ENCODE results near the gene EYA4. TPM values are rescaled to one million over a fixed set of nuclear protein-coding genes. Genes with fewer than 3 reads are reported as not detected.

Gene EYA4
- total and polyA plus RNA-seq, 3 donors from 2014 or later: 8.1 to 11.3 (median 10.7) TPM

GRCh38 chr6:133348846-133349245 is 107.7 kb downstream of the EYA4 start:
- no peak overlapping the region for H3K4me3 ChIP-seq
- DNase-seq: no peak
- 78 to 83% methylated on average over 3 of the region's 3 CpGs for WGBS, 2 donors
- no peaks in the 10 kb centered on the region for H3K9me3 ChIP-seq
- TF ChIP-seq CTCF (IDR thresholded peaks at IDR 0.05) (no peak), POLR2A (IDR thresholded peaks at IDR 0.05) (no peak)
- H3K27ac ChIP-seq: no peak overlapping the region
- H3K27me3 ChIP-seq: no peaks in the 10 kb centered on the region
- H3K4me1 ChIP-seq: no peaks in the 10 kb centered on the region
- intact Hi-C loops (cut with DNase I; ENCODE audit: low total_unique reads): no loop called here
- H3K36me3 ChIP-seq (ENCODE audit: low read depth, missing control alignments): no peaks in the 10 kb centered on the region

DNA sequence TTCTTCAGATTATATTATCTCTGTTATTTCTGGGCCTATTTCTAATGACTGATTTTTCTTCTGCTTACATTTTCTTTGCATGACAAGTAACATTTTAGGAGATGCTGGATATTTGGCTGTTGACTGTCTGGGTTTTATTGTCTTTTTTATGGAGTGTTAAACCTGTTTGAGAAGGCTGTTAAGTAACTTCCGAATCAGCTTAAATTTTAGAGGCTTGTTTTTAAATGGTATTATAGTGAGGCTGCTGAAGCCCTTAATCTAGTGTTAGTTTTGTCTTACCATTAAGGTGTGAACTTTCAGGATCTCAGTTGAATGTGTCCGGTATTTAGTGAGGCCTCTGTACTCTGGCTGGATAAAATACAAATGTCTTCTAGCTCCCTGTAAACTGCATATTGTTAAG is 109.8 kb downstream of the EYA4 start:
- H3K4me1 ChIP-seq: no peaks in the 10 kb centered on the region
- no peaks in the 10 kb centered on the region for H3K27me3 ChIP-seq
- no peak overlapping the region for H3K27ac ChIP-seq
- H3K9me3 ChIP-seq: no peaks in the 10 kb centered on the region
- no peak for DNase-seq
- no peak for TF ChIP-seq CTCF (IDR thresholded peaks at IDR 0.05)
- no peak for TF ChIP-seq POLR2A (IDR thresholded peaks at IDR 0.05)
- no peaks in the 10 kb centered on the region for H3K36me3 ChIP-seq (ENCODE audit: low read depth, missing control alignments)
- intact Hi-C loops (cut with DNase I; ENCODE audit: low total_unique reads): no loop called here
- no peak overlapping the region for H3K4me3 ChIP-seq
- WGBS, 2 donors: 66 to 86% methylated on average over 2 of the region's 2 CpGs

DNA sequence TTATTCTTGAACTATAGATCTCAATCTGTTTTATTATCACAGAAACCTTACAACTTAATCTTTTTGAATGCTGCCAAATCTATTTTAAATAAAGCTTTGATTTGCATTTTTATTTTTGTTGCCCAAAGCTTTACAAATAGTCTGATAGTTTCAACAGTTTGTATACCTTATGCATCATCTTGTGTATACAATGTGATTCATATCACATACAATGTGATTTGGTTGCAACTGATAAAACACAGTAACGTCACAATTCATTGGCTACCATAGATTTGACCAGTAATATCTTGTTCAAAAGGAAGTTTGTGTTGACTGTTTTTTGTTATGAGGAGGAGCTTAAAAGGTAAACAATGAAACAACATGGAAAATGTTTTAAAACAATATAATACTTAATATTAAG is 110.9 kb downstream of the EYA4 start:
- intact Hi-C loops (cut with DNase I; ENCODE audit: low total_unique reads): no loop called here
- DNase-seq: no peak
- TF ChIP-seq CTCF (IDR thresholded peaks at IDR 0.05): no peak
- Histone ChIP-seq H3K27ac (no peak overlapping the region), H3K4me1 (no peaks in the 10 kb centered on the region), H3K36me3 (ENCODE audit: low read depth, missing control alignments) (no peaks in the 10 kb centered on the region), H3K9me3 (no peaks in the 10 kb centered on the region), H3K4me3 (no peak overlapping the region), H3K27me3 (no peaks in the 10 kb centered on the region)
- WGBS, 2 donors: 79 to 91% methylated on average over 1 of the region's 1 CpG

DNA sequence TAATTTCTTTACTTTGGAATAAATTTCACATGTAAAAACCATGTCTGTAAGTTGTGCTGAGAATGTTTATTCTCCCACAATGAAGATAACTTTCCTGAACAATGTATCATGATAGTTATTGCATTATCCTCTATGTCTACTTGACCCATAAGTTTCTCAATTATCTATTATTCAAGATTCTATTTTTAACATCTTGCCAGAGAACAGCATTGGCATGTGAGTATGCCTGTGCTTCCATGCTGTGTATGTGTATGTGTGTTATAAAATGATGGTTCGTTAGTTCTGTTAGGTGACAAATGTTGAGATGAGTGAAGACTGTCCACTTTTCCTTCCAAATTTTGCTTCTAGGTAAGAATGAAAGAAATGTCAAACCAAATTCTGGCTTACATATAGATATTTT is 111.9 kb downstream of the EYA4 start:
- Histone ChIP-seq H3K4me3 (no peak overlapping the region), H3K9me3 (no peaks in the 10 kb centered on the region), H3K27ac (no peak overlapping the region), H3K4me1 (no peaks in the 10 kb centered on the region), H3K27me3 (no peaks in the 10 kb centered on the region), H3K36me3 (ENCODE audit: low read depth, missing control alignments) (no peaks in the 10 kb centered on the region)
- no peak for DNase-seq
- intact Hi-C loops (cut with DNase I; ENCODE audit: low total_unique reads): no loop called here
- 47% methylated on average over 1 of the region's 1 CpG for WGBS, 2 donors
- TF ChIP-seq POLR2A (IDR thresholded peaks at IDR 0.05) (no peak), CTCF (IDR thresholded peaks at IDR 0.05) (no peak)

- DNase-seq: no peak
- no peak for TF ChIP-seq POLR2A (IDR thresholded peaks at IDR 0.05)
- no peak for TF ChIP-seq CTCF (IDR thresholded peaks at IDR 0.05)
- Histone ChIP-seq H3K9me3 (no peaks in the 10 kb centered on the region), H3K4me3 (no peak overlapping the region), H3K36me3 (ENCODE audit: low read depth, missing control alignments) (no peaks in the 10 kb centered on the region), H3K27ac (no peak overlapping the region), H3K27me3 (no peaks in the 10 kb centered on the region), H3K4me1 (no peaks in the 10 kb centered on the region)
- WGBS, 2 donors: 78 to 83% methylated on average over 3 of the region's 3 CpGs
- intact Hi-C loops (cut with DNase I; ENCODE audit: low total_unique reads): no loop called here
These were observed 114.8 kb downstream of the EYA4 start for GRCh38 chr6:133355922-133356321.
